Renal pelvis (tissue), 4 donors: Measurements from ENCODE around the gene GKN1. TPM values are rescaled to one million over a fixed set of nuclear protein-coding genes. Genes with fewer than 3 reads are reported as not detected.
A peak's percentile ranks its signal among the peaks of the same experiment; 100 is the strongest.

Experiments
- DNase-seq: peaks from one replicate; pipeline ENCODE4 v3.0.0-alpha.2; 2013
- polyA plus RNA-seq, 3 donors: library from polyadenylated mRNA; unstranded; fragments of 120-200 nt; gene quantifications; one replicate each; pipeline ENCODE4 v1.2.1, GENCODE V29; 2013; ENCODE audit not compliant: insufficient read length in 3 of 3

The GKN1 gene
- polyA plus RNA-seq, 3 donors = not detected

DNA sequence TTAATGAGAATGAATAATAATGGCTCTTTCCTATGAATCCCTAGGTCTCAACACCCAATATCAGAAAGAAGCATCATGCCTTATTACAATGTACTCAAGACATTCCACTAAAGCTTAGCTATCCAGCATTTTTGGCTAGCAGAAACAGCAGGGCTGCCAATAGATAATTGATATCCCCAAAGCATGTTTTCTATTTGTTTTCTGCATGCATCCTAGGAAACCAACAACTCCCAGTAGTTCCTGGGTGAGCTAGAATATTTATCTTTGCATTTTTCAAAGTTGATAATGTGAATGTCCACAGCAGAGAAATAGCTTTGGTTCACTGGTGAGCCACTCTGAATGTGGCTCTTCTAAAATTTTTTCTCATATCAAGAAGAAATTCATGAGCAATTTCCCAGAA is 32.7 kb downstream of the GKN1 start:
- DNase-seq = no peak

DNA sequence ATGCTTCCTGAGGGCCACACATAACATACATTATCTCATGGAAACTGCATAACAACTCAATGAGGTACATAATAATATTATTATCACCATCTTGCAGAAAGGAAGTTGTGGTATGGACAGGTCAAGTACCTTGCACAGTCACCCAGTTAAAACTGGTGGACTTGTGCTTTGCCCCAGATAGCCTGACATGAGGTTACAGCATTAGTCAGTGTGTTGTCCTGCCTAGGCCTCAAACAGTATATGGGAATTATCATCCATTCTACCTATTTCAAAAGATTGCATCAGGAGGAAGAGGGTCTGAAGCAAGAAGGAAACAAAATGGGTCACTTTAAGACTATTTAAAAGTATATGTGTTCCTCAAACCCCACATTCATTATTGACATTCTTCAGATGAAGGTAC is 33.2 kb downstream of the GKN1 start:
- DNase-seq = no peak

- no peak for DNase-seq
These were observed 36.2 kb downstream of the GKN1 start for GRCh38 chr2:69010437-69011194.

DNA sequence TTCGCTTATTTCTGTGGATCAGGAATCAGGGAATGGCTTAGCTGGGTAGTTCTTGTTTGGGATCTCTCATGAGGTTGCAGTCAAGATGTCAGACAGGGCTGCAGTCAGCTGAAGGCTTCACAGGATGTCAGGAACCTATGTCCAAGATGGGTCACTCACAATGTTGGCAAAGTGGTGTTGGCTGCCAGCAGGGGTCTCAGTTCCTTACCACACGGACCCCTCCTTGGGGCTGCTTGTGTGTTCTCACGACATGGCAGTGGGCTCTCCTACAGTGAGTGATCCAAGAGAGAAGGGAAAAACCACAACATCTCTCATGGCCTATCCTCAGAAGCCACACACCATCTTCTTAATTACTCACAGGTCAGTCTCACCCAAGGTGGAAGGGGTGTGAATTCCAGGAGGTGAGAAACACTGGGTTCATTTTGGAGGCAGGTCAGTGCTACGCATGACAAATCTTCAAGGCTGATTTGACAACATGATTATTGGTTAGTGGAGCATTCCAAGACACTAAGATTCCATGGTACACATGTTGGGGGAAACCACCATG is 37.2 kb downstream of the GKN1 start:
- no peak for DNase-seq

DNA sequence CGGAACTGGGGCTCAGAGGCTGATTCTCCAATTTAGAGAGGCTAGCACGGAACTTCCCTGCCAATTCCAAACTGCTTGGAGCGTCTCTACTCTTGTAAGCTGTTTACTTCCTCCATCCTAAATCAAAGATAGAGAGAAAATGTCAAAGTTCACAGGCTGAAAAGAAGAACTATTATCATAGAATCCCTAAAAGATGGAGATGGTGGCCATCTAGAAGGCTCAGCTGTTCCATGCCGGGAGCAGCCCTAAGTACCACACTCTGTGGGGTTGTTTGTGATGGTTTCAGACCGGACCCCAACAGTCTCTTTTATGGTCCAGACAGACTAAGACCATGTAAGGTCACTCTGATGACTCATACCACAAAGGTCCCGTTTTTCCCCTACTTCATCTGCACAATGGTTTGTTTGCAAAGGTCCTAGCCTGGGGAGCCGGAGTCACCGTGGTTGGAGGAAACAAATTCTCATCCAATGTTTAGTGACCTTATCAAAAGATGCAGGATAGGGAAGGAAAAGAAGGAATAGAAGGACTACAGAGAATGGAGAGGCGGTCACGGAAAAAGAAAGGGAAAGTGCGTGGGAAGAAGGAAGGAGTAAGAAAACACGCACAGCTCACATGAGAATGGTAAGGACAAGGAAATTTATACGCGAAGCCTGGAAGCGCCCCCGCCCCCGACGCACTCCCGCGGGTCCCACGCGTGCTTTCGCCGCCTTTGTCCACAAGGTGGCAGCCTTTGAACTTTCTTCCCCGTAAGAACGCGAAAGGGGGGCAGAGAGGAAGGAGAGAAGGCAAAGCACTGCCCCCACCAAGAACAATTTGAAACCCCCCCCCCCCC is 38.1 kb downstream of the GKN1 start:
- no peak for DNase-seq

DNA sequence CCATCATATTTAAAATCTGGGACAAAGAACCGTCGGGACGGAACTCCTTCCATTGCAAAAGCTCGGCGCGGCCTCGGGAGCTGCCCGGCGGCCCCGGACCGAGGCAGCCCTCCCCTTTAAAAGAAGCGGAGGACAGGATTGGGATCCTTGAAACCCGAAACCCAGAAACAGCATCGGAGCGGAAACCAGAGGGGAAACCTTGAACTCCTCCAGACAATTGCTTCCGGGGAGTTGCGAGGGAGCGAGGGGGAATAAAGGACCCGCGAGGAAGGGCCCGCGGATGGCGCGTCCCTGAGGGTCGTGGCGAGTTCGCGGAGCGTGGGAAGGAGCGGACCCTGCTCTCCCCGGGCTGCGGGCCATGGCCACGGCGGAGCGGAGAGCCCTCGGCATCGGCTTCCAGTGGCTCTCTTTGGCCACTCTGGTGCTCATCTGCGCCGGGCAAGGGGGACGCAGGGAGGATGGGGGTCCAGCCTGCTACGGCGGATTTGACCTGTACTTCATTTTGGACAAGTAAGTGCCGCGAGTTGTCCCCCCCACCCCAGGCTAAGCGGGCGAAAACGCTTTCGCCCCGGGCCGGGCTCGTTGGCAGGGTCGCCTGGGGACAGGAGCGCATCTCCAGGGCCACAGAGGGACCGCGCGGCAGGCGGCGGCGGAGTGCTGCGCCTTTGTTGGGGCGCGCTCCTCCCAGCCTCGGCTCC is 38.9 kb downstream of the GKN1 start, which contains the start of gene ANTXR1:
TSS of gene ANTXR1 (plus strand) at position 38 of the 698 bp plus-strand sequence. CDS start at position 359, 321 bp downstream.
- DNase-seq = peak; percentile 87

DNA sequence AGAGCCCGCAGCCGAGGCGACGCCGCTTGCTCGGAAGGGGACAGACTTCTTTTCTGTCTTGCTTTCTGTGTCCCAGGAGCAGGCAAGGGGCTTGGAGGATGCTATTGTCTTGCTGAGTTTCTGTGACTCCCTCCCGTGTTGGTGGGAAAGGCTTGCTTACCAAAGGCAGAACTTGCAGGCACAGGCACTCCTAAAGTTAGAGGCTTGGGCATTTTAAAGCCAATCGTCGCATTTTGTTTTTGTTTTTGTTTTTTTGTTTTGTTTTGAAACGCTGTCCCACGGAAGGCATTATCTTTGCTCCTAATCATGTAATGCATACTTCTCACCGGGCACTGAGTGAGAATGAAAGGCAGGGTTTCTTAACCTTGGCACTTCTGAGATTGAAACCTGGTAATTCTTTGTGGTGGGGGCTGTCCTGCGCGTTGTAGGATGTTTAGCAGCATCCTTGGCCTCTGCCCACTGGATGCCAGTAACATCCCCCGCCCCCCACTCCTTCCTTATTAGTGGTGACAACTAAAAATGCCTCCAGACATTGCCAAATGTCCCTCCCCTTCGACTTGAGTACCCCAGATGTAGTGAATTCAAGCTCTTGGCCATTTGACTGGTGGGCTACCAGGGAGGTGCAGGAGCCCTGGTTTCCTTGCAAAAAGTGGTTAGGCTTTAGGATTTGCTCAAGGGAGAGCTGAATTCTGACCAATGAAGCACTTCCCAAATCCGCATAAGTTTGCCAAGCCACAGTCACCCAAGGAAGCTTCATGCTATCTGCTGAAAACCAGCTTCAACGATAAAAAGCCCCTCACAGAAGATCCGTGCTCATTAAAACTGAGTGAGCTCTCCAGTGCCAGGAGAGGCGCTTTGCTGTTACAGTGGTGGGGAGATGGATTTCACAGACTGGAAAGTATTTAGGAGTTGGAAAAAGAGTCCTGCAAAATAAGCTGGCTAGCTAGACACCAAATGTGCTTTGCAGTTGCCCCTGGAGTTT is 39.7 kb downstream of the GKN1 start:
- peak; percentile 35 for DNase-seq

- DNase-seq = no peak
These were observed 42.6 kb downstream of the GKN1 start for GRCh38 chr2:69017080-69017479.

DNA sequence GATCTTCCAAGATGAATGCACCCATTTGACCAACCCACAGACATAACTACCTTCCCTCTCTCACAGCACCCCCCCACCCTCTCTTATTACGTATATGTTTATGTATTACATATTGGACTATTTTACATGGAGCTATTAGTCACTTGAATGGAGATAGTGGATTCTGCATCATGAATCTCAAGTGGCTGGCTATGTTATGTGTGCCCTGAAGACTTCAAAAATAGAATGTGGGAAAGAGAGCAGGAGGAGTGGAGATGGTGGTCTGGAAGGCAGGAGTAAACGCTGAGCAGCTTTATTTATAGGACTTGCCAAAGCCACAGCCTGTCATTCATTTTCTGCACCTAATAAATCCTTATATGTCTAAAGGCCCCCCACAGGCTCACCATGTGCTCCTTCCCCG is 43.4 kb downstream of the GKN1 start:
- no peak for DNase-seq

DNA sequence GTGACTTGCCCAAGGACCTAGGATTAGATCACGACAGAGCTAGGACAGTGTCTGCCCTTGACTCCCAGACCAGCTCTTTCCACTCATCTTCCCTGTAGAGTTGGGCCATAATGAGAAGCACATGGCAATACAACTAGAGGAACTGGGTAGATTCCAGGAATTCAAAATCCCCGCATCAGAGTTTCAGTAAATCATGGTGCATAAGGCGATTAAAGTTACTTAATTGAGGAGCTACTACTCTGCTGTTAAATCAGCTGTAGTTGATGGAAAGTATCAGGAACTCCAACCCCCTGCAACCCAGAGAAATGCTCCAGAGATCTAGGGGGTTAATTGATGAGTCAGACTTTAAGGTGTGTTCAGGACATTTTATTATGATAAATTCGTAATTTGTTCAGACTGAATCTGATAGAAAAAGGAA is 44.3 kb downstream of the GKN1 start:
- no peak for DNase-seq

- no peak for DNase-seq
These were observed 46.3 kb downstream of the GKN1 start for GRCh38 chr2:69020496-69021426.

DNA sequence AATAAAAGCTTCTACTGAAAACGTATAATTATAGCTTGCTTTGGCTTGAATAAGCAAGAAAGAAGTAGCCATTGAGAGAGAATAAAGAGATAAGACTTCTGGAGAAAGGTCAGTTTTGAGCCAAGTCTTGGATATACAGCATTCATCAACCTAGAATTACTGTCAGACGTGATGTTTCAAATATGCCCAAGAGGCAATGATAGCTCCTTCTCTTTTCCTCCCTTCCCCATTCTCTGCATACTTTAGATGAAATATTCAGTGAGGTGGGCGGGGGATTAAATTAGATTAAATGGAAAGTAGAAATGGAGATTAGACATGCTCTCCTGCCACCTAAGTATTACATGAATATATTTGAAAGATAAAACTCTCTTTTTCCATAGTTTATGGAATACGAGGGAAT is 47.3 kb downstream of the GKN1 start:
- DNase-seq = no peak

DNA sequence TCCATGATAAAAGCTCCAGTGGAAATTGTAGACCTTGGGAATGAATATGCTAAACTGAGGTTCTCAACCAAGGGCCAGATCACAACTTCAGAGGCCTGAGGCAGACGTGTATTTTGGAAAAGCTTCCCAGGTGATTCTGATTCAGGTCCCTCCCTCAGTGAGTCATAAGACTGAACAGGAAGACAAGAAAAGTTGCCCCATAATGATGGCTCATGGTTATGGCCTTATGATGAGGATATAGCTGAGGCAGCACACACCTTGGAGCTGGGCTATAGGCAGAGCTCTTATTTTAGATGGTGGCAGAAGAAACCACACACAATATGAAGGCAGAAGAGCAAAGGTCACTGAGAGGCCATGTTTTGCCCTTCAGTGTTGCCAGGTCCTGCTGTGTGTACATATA is 48.1 kb downstream of the GKN1 start:
- no peak for DNase-seq

- DNase-seq = no peak
These were observed 48.8 kb downstream of the GKN1 start for GRCh38 chr2:69023236-69023635.

- no peak for DNase-seq
These were observed 51.6 kb downstream of the GKN1 start for GRCh38 chr2:69026026-69026425.

DNA sequence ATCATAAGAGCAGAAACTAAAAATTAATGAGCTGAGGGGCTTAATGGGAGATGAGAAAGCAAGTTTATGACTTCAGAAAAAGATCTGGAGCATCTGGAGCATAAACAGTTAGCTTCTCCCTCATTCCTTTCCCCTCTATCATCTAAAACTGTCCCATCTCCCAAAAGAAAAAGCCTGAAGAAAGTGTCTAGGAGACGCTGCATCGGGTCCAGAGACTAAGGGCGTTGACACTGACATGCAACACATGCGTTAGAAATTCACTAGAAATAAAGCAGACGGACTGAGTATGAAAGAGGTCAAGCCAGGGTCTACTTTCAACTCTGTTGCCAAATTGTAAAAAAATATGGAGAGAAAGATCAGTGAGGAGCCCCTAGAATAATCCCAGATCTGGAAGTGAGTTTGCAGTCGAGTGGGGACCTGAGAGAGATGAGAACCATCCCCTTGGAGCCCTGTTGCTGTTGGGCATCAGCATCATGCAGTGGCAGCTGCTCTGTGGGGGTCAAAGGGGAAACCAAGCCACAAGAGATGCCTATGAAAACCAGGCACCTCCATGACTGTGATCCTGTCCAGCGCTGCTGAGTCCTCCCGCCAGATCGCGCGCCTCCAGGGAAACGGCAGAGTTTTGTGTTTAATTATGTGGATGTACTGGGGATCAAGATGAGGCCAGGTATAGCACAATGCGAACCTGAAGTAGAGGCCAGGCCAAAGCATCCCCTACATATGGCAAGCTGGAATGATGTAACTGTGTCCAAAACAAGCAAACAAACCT is 52.4 kb downstream of the GKN1 start:
- peak; percentile 37 for DNase-seq
